Stimulated activated CD8-positive, alpha-beta memory T cell treated with anti-CD3 and anti-CD28 coated beads, Interleukin-15, amount 100 ng/mL, for 4 hours (primary cell): ENCODE measurements around the gene DACH1.
"Not testable (repeated sequence)": the region's sequence is repeated elsewhere in the genome, so short reads cannot be mapped to it uniquely, and the experiment has no call there.

Experiments
- DNase-seq, 2 donors: peaks; one replicate each; pipeline ENCODE4 v3.0.0-alpha.2; 2020; ENCODE audit warnings: low read depth in 2 of 2

DACH1 gene

GRCh38 chr13:71867131-71867814, at the start of gene DACH1:
Gene DACH1 (minus strand): TSS chr13:71867204.
- DNase-seq = no peak

- no peak for DNase-seq
Observed at GRCh38 chr13:71913717-71914116, 46.7 kb upstream of the DACH1 start.

GRCh38 chr13:71912524-71912923, 45.5 kb upstream of the DACH1 start:
- DNase-seq = no peak

GRCh38 chr13:71906448-71906847, 39.4 kb upstream of the DACH1 start:
- DNase-seq = no peak

- no peak for DNase-seq
Observed at GRCh38 chr13:71902676-71903075, 35.7 kb upstream of the DACH1 start.

- not testable (repeated sequence) for DNase-seq
Observed at GRCh38 chr13:71893506-71893905, 26.5 kb upstream of the DACH1 start.

GRCh38 chr13:71886880-71887279, 19.9 kb upstream of the DACH1 start:
- no peak for DNase-seq

DNA sequence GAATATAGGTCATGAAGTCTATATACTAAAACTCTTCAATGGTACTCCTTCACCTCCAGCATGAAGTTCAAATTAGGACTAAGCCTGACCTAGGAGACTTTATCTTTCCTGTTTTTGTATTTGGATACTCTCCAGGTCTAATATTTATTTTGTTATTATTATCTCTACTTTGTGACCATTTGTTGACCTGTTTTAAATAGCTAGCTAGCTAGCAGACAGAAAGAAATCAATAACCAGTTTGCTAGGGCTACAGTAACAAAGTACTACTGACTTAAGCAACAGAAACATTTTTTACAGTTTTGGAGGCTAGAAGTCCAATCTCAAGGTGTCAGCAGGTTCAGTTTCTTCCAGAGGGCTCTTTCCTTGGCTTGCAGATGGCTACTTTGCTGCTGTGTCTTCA, 15.1 kb upstream of the DACH1 start:
- DNase-seq = no peak

- DNase-seq = no peak
Observed at GRCh38 chr13:71880753-71881541, 13.9 kb upstream of the DACH1 start.

- no peak for DNase-seq
Observed at GRCh38 chr13:71879808-71880344, 12.9 kb upstream of the DACH1 start.

DNA sequence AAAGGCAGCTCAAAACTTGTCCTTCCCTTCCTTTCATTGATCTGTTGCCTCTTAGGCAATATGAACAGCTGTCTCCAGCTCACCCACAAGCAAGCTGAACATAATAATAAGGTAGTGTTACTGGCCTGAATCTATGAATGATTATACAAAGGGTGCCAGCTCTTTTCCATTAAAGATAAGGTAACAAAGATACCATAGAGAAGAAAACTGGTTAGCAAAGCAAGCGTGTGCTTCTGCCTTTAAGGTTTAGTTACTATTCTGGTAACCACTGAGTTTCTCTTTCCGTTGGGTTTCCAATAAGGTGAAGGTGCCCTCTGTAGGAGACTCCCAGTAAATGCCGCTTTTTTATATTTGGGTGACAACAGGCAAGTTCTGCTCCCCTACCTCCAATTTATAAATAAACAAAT, 12.1 kb upstream of the DACH1 start:
- DNase-seq = no peak

DNA sequence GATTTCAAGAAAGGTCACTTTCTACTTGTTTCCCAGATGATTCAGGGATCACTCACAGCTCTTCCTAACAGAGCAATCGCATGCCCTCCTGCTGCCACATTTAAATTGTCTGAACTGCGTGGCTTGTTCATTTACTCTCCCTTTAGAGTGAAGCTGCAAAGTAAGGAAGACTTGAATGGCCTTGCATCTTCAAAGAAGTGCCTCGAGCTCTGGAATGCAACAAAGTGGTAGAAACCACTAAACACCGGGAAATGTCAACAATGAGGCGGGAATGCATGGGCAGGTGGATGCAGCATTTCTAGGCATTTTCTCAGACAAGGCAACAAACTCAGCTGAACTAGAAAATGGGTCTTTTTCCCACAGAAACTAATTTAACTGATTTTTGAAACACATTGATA, 10.3 kb upstream of the DACH1 start:
- no peak for DNase-seq

DNA sequence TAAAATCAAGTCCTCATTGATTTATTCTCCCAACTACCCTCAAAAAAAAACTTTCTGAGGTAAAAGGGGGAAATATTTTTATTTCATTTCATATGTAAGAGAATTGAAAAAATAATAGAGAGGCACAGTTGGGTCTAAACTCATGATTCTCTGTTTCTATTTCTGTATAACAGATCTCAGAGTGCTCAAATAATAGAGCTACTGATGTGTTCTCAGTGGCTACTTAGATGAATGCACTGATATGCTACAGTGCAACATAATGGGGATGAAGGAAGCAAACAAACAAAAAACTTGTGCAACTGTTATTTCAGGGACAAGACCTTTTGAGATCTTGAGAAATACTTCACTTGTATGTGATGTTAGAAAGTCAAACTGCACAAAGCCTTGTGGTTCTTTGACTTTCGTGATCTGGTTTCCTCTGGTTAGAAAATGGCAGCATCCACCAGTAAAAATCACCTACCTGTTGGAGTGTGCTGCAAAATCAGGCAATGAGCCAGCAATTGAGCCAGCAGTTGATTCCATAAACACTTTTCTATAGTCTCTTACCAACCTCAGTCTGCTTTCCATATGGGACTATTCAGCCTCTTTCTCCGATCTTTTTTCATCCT, 9.7 kb upstream of the DACH1 start:
- no peak for DNase-seq

GRCh38 chr13:71875823-71876222, 8.8 kb upstream of the DACH1 start:
- DNase-seq = no peak

GRCh38 chr13:71874458-71874857, 7.5 kb upstream of the DACH1 start:
- DNase-seq = no peak

GRCh38 chr13:71873418-71874247, 6.6 kb upstream of the DACH1 start:
- DNase-seq = no peak

- no peak for DNase-seq
Observed at GRCh38 chr13:71871844-71872243, 4.8 kb upstream of the DACH1 start.

- no peak for DNase-seq
Observed at GRCh38 chr13:71871176-71871754, 4.3 kb upstream of the DACH1 start.

GRCh38 chr13:71870100-71870499, 3.1 kb upstream of the DACH1 start:
- DNase-seq = no peak

DNA sequence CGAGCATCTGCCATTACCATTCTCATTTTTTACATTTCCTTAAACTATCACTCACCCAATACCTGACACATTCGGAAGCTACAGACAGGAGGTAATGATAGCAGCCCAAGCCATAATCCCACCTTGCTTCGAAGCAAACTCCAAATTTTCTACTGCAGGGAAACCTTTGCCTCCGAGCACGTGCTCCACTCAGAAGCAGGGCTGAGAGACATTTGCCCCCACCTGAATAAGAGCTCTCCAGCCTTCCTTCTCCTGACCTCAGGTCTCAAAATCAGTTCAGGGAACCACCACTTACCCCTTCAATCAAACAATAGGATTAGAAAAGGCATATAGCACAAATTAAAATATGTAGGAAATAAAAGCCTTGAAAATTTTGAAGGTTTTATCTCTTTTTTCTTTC, 2.3 kb upstream of the DACH1 start:
- DNase-seq = no peak

- DNase-seq = no peak
Observed at GRCh38 chr13:71866335-71867130, 471 bp downstream of the DACH1 start.
